Liver (tissue), 9 donors: ENCODE results near the gene CCL8. TPM values are rescaled to one million over a fixed set of nuclear protein-coding genes. Genes with fewer than 3 reads are reported as not detected.

ENCODE experiments used
- DNase-seq: peaks from one replicate; pipeline ENCODE4 v3.0.0-alpha.2; 2017; ENCODE audit warnings: low spot score
- H3K27ac ChIP-seq, 2 donors: one replicate each; pipeline ENCODE4 v1.7.0; 2013; ENCODE audit warnings: inconsistent platforms in 2 of 2, low read length in 2 of 2, control low read depth in 1 of 2, low read depth in 1 of 2, mild to moderate bottlenecking in 1 of 2
- H3K27me3 ChIP-seq, 4 donors: one replicate each; pipeline versions ENCODE4 v1.6.1 to v1.7.0; 2013; ENCODE audit warnings: low read length in 3 of 4, inconsistent platforms in 1 of 4, mild to moderate bottlenecking in 1 of 4, moderate library complexity in 1 of 4; ENCODE audit not compliant: control insufficient read depth in 4 of 4, insufficient read depth in 4 of 4
- H3K36me3 ChIP-seq, 4 donors: one replicate each; pipeline versions ENCODE4 v1.6.1 to v1.7.0; 2013; ENCODE audit warnings: low read length in 3 of 4, mild to moderate bottlenecking in 3 of 4, low read depth in 1 of 4, moderate library complexity in 1 of 4; ENCODE audit not compliant: control insufficient read depth in 4 of 4, insufficient read depth in 3 of 4
- H3K4me1 ChIP-seq, 4 donors: one replicate each; pipeline versions ENCODE4 v1.6.1 to v1.7.0; 2013; ENCODE audit warnings: low read length in 3 of 4, mild to moderate bottlenecking in 3 of 4, moderate library complexity in 1 of 4; ENCODE audit not compliant: control insufficient read depth in 4 of 4, insufficient read depth in 4 of 4
- H3K4me3 ChIP-seq, 3 donors: one replicate each; pipeline versions ENCODE4 v1.6.1 to v1.7.0; 2013; ENCODE audit warnings: low read length in 3 of 3, control low read depth in 1 of 3, low read depth in 1 of 3, mild to moderate bottlenecking in 1 of 3
- H3K9ac ChIP-seq, 2 donors: one replicate each; pipeline ENCODE4 v1.7.0; 2013; ENCODE audit warnings: low read length in 2 of 2, mild to moderate bottlenecking in 2 of 2, moderate library complexity in 2 of 2, control low read depth in 1 of 2, low read depth in 1 of 2
- H3K9me3 ChIP-seq, 4 donors: one replicate each; pipeline versions ENCODE4 v1.6.1 to v1.7.0; 2013; ENCODE audit warnings: low read length in 3 of 4; ENCODE audit not compliant: control insufficient read depth in 4 of 4
- ATF3 ChIP-seq: IDR thresholded peaks from 2 replicates; pipeline ENCODE4 v1.6.1; 2016; ENCODE audit warnings: antibody characterized with exemption
- CTCF ChIP-seq: fragments of 150-350 bp; IDR thresholded peaks from 2 replicates; pipeline ENCODE4 v1.5.1; 2017; ENCODE audit warnings: improper control_type of control experiment, low read depth, low read length; ENCODE audit not compliant: missing input control
- EGR1 ChIP-seq, 2 donors: IDR thresholded peaks; 2 replicates each; pipeline ENCODE4 v1.6.1; 2016 to 2018; ENCODE audit warnings: antibody characterized with exemption in 2 of 2, low read depth in 2 of 2
- FOXA1 ChIP-seq: IDR thresholded peaks from 2 replicates; pipeline ENCODE4 v1.6.1; 2016; ENCODE audit warnings: antibody characterized with exemption
- FOXA2 ChIP-seq: IDR thresholded peaks from 2 replicates; pipeline ENCODE4 v1.6.1; 2016; ENCODE audit warnings: antibody characterized with exemption
- GABPA ChIP-seq, 2 donors: IDR thresholded peaks in 1 of 2; conservative IDR thresholded peaks in 1 of 2; 2 replicates each; pipeline ENCODE4 v1.6.1; 2016; ENCODE audit warnings: antibody characterized with exemption in 2 of 2, mild to moderate bottlenecking in 1 of 2, moderate library complexity in 1 of 2
- HNF4G ChIP-seq: IDR thresholded peaks from 2 replicates; pipeline ENCODE4 v1.6.1; 2016; ENCODE audit warnings: antibody characterized with exemption
- MAX ChIP-seq: IDR thresholded peaks from 2 replicates; pipeline ENCODE4 v1.6.1; 2016; ENCODE audit warnings: antibody characterized with exemption
- RAD21 ChIP-seq, 2 donors: IDR thresholded peaks; 2 replicates each; pipeline ENCODE4 v1.6.1; 2016; ENCODE audit warnings: antibody characterized with exemption in 2 of 2, mild to moderate bottlenecking in 2 of 2
- REST ChIP-seq: IDR thresholded peaks from 2 replicates; pipeline ENCODE4 v1.6.1; 2016; ENCODE audit warnings: antibody characterized with exemption, mild to moderate bottlenecking
- RXRA ChIP-seq, 2 donors: IDR thresholded peaks; 2 replicates each; pipeline ENCODE4 v1.6.1; 2017 to 2018; ENCODE audit warnings: antibody characterized with exemption in 2 of 2, mild to moderate bottlenecking in 1 of 2
- SP1 ChIP-seq: IDR thresholded peaks from 2 replicates; pipeline ENCODE4 v1.6.1; 2018; ENCODE audit warnings: antibody characterized with exemption, mild to moderate bottlenecking
- YY1 ChIP-seq: IDR thresholded peaks from 2 replicates; pipeline ENCODE4 v1.6.1; 2016; ENCODE audit warnings: antibody characterized with exemption, mild to moderate bottlenecking
- WGBS: extraction: QIAGEN DNeasy Blood & Tissue Kit; methylation state at CpG from one replicate; pipeline ENCODE4 v1.1.7; 2013; 5-methylcytosine and 5-hydroxymethylcytosine counted together
- polyA plus RNA-seq, 2 donors: library from polyadenylated mRNA; stranded (reverse) in 1 of 2; unstranded in 1 of 2; fragments of 200-250 nt in 1 of 2; fragments of >200 nt in 1 of 2; fragmentation: Nextera tagmentation in 1 of 2; extraction: Ambion mirVana in 1 of 2; gene quantifications; one replicate each; pipeline versions ENCODE4 v1.2.1 to v1.2.3, GENCODE V29; 2013 to 2015
- total RNA-seq, 2 donors: library from RNA; depleted of rRNA; stranded (reverse); fragments of >200 nt; gene quantifications; one replicate each; pipeline ENCODE4 v1.2.3, GENCODE V29; 2014
- donor health status: healthy.
- donor health status: healthy.
- donor health status: healthy.
- donor health status: healthy.
- donor health status: healthy.

CCL8 gene
- total and polyA plus RNA-seq, 4 donors, result 0.03 TPM; not detected in 3

GRCh38 chr17:34369571-34369970 lies 50.3 kb downstream of the CCL8 start:
- H3K9me3 ChIP-seq, result no peaks in the 10 kb centered on the region
- H3K9ac ChIP-seq, result no peak overlapping the region
- no peaks in the 10 kb centered on the region for H3K36me3 ChIP-seq
- no peak for DNase-seq
- 96% methylated on average over 3 of the region's 3 CpGs for WGBS
- no peaks in the 10 kb centered on the region for H3K27me3 ChIP-seq
- peaks cover 7 to 20% (median 18%) of the 10 kb centered on the region in 4 donors for H3K4me1 ChIP-seq
- no peak overlapping the region for H3K4me3 ChIP-seq
- no peak overlapping the region for H3K27ac ChIP-seq
- no peak for TF ChIP-seq RXRA (IDR thresholded peaks at IDR 0.05)
- TF ChIP-seq CTCF, result no peak
- no peak for TF ChIP-seq RAD21 (IDR thresholded peaks at IDR 0.05)
- TF ChIP-seq HNF4G, result no peak
- no peak for TF ChIP-seq GABPA (IDR thresholded peaks at IDR 0.05 in 1 of 2, conservative IDR thresholded peaks at IDR 0.05 in 1 of 2)
- no peak for TF ChIP-seq MAX
- no peak for TF ChIP-seq FOXA1
- no peak for TF ChIP-seq YY1
- no peak for TF ChIP-seq FOXA2
- no peak for TF ChIP-seq EGR1 (IDR thresholded peaks at IDR 0.05; ENCODE audit: low read depth in 2 of 2)
- no peak for TF ChIP-seq REST
- TF ChIP-seq SP1, result no peak
- TF ChIP-seq ATF3, result no peak

- H3K4me1 ChIP-seq, result peaks cover 7 to 19% (median 18%) of the 10 kb centered on the region in 4 donors
- no peak for TF ChIP-seq FOXA2
- no peaks in the 10 kb centered on the region for H3K27me3 ChIP-seq
- H3K27ac ChIP-seq, result no peak overlapping the region
- H3K9me3 ChIP-seq, result no peaks in the 10 kb centered on the region
- no peak overlapping the region for H3K9ac ChIP-seq
- H3K36me3 ChIP-seq, result no peaks in the 10 kb centered on the region
- no peak for DNase-seq
- 95% methylated on average over 5 of the region's 5 CpGs for WGBS
- H3K4me3 ChIP-seq, result no peak overlapping the region
These were observed 51.3 kb downstream of the CCL8 start for GRCh38 chr17:34370376-34370996.
